GM23338 (cell line): Measurements from ENCODE around the gene PKD1. TPM values are rescaled to one million over a fixed set of nuclear protein-coding genes. Genes with fewer than 3 reads are reported as not detected.

Source experiments
- ATAC-seq: fragments of 200-7000 bp; cut with Tn5 transposase; 3 replicates; pipeline ENCODE4 v1.9.1; 2020
- DNase-seq: peaks from one replicate; pipeline ENCODE4 v3.0.0-alpha.2; 2015; ENCODE audit warnings: low spot score
- H2AFZ ChIP-seq: fragments of 200-600 bp; sonication (generic); 2 replicates; pipeline ENCODE4 v1.8.0; 2016; ENCODE audit warnings: antibody characterized with exemption, mild to moderate bottlenecking, moderate library complexity
- H3F3A ChIP-seq: fragments of 200-600 bp; sonication (generic); replicated peaks from 2 replicates; pipeline ENCODE4 v1.8.0; 2017; ENCODE audit warnings: antibody characterized with exemption, mixed run types, low read depth
- H3K27ac ChIP-seq: fragments of 200-600 bp; sonication (generic); 2 replicates; pipeline ENCODE4 v1.6.1; 2016; ENCODE audit warnings: low read depth
- H3K27me3 ChIP-seq: fragments of 200-600 bp; sonication (generic); 2 replicates; pipeline ENCODE4 v1.8.0; 2016; ENCODE audit warnings: mild to moderate bottlenecking, mixed run types, moderate library complexity; ENCODE audit not compliant: insufficient read depth
- H3K36me3 ChIP-seq: fragments of 200-600 bp; sonication (generic); 2 replicates; pipeline ENCODE4 v1.8.0; 2016; ENCODE audit warnings: mild to moderate bottlenecking; ENCODE audit not compliant: insufficient read depth
- H3K4me1 ChIP-seq: fragments of 200-600 bp; sonication (generic); 2 replicates; pipeline ENCODE4 v1.8.0; 2016; ENCODE audit warnings: mild to moderate bottlenecking, moderate library complexity; ENCODE audit not compliant: insufficient read depth
- H3K4me2 ChIP-seq: fragments of 200-600 bp; sonication (generic); 2 replicates; pipeline ENCODE4 v1.7.1; 2017; ENCODE audit warnings: mixed run types
- H3K4me3 ChIP-seq: fragments of 200-600 bp; sonication (generic); 2 replicates; pipeline ENCODE4 v1.6.1; 2016; ENCODE audit warnings: mixed run types
- H3K79me2 ChIP-seq: fragments of 200-600 bp; sonication (generic); replicated peaks from 2 replicates; pipeline ENCODE4 v1.8.0; 2017; ENCODE audit warnings: mild to moderate bottlenecking; ENCODE audit not compliant: insufficient read depth
- H3K9me2 ChIP-seq: fragments of 200-600 bp; sonication (generic); 2 replicates; pipeline ENCODE4 v1.8.0; 2017; ENCODE audit not compliant: insufficient read depth
- H4K20me1 ChIP-seq: fragments of 200-600 bp; sonication (generic); replicated peaks from 2 replicates; pipeline ENCODE4 v1.8.0; 2017; ENCODE audit warnings: mild to moderate bottlenecking; ENCODE audit not compliant: insufficient read depth
- H3K27ac Mint-ChIP-seq: 2 replicates; pipeline ENCODE4 v1.8.0; 2020; ENCODE audit warnings: inconsistent platforms, mild to moderate bottlenecking, moderate library complexity, mixed read lengths
- H3K27me3 Mint-ChIP-seq: 3 replicates; pipeline ENCODE4 v1.8.0; 2022; ENCODE audit warnings: low read depth, mild to moderate bottlenecking, moderate library complexity, mixed read lengths, inconsistent platforms; ENCODE audit not compliant: insufficient read depth, poor library complexity
- H3K36me3 Mint-ChIP-seq: 3 replicates; pipeline ENCODE4 v1.8.0; 2021; ENCODE audit warnings: low read depth, mild to moderate bottlenecking, inconsistent platforms, moderate library complexity, mixed read lengths
- H3K4me1 Mint-ChIP-seq: 3 replicates; pipeline ENCODE4 v1.8.0; 2020; ENCODE audit warnings: mild to moderate bottlenecking, inconsistent platforms, mixed read lengths
- H3K4me3 Mint-ChIP-seq: 3 replicates; pipeline ENCODE4 v1.8.0; 2021; ENCODE audit warnings: moderate library complexity, mild to moderate bottlenecking, inconsistent platforms, mixed read lengths
- H3K9me3 Mint-ChIP-seq: 3 replicates; pipeline ENCODE4 v1.8.0; 2020; ENCODE audit warnings: moderate library complexity, mild to moderate bottlenecking, inconsistent platforms, mixed read lengths
- CREB1 ChIP-seq: fragments of 250-450 bp; sonication (Bioruptor Pico); IDR thresholded peaks from 2 replicates; pipeline ENCODE4 v1.5.0; 2020; ENCODE audit warnings: low read depth, mild to moderate bottlenecking, moderate library complexity
- EZH2 ChIP-seq: fragments of 200-600 bp; sonication (generic); IDR thresholded peaks from one replicate; pipeline ENCODE4 v1.8.0; 2017; ENCODE audit warnings: antibody characterized with exemption, mild to moderate bottlenecking, low read depth; ENCODE audit not compliant: unreplicated experiment
- JUNB ChIP-seq: IDR thresholded peaks from one replicate; pipeline ENCODE4 v1.6.1; 2016; ENCODE audit warnings: antibody characterized with exemption; ENCODE audit not compliant: unreplicated experiment
- NANOG ChIP-seq: IDR thresholded peaks from 2 replicates; pipeline ENCODE4 v1.6.1; 2016; ENCODE audit warnings: antibody characterized with exemption, borderline replicate concordance
- STAT1 ChIP-seq: IDR thresholded peaks from one replicate; pipeline ENCODE4 v1.6.1; 2016; ENCODE audit warnings: antibody characterized with exemption; ENCODE audit not compliant: unreplicated experiment
- ZNF331 ChIP-seq: fragments of 250-450 bp; sonication (Bioruptor Pico); IDR thresholded peaks from 2 replicates; pipeline ENCODE4 v1.5.0; 2020; ENCODE audit warnings: low read depth, mild to moderate bottlenecking, moderate library complexity
- polyA plus RNA-seq: library from polyadenylated mRNA; unstranded; fragments of >200 nt; fragmentation: Nextera tagmentation; extraction: Ambion mirVana; gene quantifications from 2 replicates; pipeline ENCODE4 v1.2.1, GENCODE V29; 2016
- total RNA-seq: library from RNA; depleted of rRNA; stranded (reverse); fragments of >200 nt; shearing (Covaris generic); gene quantifications from 2 replicates; pipeline ENCODE4 v1.2.3, GENCODE V29; 2014
- TF ChIP-seq, protein P1 (sequence below): fragments of 250-450 bp; sonication (Bioruptor Pico); IDR thresholded peaks from 2 replicates; pipeline ENCODE4 v1.5.0; 2020; ENCODE audit warnings: mild to moderate bottlenecking, moderate library complexity

Gene PKD1
- total and polyA plus RNA-seq, 2 experiments from 2014 or later, result 21.1 to 107 TPM

DNA sequence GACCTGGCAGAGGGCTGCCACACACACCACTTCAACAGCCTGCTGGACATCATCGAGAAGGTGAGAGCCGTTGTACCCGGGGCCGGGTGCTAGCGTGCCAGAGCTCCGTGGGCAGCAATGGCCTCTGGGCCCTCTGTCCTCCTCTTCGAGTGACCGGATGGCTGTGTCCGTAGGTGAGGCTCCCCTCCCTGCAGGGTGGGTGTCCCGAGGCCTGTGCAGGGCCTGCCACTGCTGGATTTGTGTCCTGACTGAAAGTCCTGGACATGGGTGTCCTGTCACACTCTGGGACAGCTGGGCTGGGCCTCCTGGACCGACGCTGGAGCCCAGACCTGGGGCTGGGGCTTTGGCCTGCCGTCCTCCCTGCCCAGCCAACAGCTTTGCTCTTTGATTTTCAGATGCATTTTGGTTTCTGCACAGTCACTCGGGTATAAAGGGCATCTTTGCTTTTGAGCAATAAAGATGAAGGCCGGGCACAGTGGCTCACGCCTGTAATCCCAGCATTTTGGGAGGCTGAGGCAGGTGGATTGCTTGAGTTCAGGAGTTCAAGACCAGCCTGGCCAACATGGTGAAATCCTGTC lies 71.2 kb downstream of the PKD1 start (continued):
- TF ChIP-seq, protein P1, sequence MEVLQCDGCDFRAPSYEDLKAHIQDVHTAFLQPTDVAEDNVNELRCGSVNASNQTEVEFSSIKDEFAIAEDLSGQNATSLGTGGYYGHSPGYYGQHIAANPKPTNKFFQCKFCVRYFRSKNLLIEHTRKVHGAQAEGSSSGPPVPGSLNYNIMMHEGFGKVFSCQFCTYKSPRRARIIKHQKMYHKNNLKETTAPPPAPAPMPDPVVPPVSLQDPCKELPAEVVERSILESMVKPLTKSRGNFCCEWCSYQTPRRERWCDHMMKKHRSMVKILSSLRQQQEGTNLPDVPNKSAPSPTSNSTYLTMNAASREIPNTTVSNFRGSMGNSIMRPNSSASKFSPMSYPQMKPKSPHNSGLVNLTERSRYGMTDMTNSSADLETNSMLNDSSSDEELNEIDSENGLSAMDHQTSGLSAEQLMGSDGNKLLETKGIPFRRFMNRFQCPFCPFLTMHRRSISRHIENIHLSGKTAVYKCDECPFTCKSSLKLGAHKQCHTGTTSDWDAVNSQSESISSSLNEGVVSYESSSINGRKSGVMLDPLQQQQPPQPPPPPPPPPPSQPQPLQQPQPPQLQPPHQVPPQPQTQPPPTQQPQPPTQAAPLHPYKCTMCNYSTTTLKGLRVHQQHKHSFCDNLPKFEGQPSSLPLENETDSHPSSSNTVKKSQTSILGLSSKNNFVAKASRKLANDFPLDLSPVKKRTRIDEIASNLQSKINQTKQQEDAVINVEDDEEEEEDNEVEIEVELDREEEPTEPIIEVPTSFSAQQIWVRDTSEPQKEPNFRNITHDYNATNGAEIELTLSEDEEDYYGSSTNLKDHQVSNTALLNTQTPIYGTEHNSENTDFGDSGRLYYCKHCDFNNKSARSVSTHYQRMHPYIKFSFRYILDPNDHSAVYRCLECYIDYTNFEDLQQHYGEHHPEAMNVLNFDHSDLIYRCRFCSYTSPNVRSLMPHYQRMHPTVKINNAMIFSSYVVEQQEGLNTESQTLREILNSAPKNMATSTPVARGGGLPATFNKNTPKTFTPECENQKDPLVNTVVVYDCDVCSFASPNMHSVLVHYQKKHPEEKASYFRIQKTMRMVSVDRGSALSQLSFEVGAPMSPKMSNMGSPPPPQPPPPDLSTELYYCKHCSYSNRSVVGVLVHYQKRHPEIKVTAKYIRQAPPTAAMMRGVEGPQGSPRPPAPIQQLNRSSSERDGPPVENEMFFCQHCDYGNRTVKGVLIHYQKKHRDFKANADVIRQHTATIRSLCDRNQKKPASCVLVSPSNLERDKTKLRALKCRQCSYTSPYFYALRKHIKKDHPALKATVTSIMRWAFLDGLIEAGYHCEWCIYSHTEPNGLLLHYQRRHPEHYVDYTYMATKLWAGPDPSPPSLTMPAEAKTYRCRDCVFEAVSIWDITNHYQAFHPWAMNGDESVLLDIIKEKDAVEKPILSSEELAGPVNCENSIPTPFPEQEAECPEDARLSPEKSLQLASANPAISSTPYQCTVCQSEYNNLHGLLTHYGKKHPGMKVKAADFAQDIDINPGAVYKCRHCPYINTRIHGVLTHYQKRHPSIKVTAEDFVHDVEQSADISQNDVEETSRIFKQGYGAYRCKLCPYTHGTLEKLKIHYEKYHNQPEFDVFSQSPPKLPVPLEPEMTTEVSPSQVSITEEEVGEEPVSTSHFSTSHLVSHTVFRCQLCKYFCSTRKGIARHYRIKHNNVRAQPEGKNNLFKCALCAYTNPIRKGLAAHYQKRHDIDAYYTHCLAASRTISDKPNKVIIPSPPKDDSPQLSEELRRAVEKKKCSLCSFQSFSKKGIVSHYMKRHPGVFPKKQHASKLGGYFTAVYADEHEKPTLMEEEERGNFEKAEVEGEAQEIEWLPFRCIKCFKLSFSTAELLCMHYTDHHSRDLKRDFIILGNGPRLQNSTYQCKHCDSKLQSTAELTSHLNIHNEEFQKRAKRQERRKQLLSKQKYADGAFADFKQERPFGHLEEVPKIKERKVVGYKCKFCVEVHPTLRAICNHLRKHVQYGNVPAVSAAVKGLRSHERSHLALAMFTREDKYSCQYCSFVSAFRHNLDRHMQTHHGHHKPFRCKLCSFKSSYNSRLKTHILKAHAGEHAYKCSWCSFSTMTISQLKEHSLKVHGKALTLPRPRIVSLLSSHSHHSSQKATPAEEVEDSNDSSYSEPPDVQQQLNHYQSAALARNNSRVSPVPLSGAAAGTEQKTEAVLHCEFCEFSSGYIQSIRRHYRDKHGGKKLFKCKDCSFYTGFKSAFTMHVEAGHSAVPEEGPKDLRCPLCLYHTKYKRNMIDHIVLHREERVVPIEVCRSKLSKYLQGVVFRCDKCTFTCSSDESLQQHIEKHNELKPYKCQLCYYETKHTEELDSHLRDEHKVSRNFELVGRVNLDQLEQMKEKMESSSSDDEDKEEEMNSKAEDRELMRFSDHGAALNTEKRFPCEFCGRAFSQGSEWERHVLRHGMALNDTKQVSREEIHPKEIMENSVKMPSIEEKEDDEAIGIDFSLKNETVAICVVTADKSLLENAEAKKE (CRISPR knock-in tag), result no peak

DNA sequence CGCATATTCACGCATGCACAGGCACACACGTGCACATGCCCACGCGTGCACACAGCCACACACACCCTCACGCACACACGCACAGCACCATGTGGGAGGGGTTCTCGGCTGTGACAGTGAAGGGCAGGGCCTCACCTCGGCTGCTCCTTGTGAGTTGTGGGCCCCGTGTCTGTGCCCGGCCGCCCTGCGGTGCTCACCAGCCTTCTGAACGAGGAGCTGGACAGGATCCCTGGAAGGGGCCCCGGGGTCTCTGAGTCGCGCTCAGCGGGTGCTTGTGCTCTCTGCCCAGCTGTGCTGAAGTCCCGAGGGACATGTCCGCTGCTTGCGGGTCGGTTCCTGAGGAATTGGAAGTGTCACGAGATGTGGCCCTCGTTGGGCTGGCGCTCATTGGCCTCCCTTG lies 71.8 kb downstream of the PKD1 start:
- TF ChIP-seq ZNF331 (CRISPR knock-in tag) (no peak), JUNB (no peak), STAT1 (no peak), EZH2 (no peak), CREB1 (CRISPR knock-in tag) (no peak), NANOG (no peak)
- Mint-ChIP-seq H3K4me1 (no peaks in the 10 kb centered on the region), H3K9me3 (no peaks in the 10 kb centered on the region), H3K27me3 (peaks cover 7% of the 10 kb centered on the region), H3K27ac (no peak overlapping the region), H3K36me3 (peaks cover 15% of the 10 kb centered on the region), H3K4me3 (no peak overlapping the region)
- Histone ChIP-seq H3F3A (no peaks in the 10 kb centered on the region), H3K4me3 (no peak overlapping the region), H3K4me1 (no peaks in the 10 kb centered on the region), H4K20me1 (no peaks in the 10 kb centered on the region; the same call in 1 of the 2 replicates), H3K4me2 (no peak overlapping the region), H3K36me3 (0 out of 2 replicates have a peak, but pooled peaks cover 8% of the 10 kb centered on the region), H3K27me3 (no peaks in the 10 kb centered on the region), H3K27ac (no peak overlapping the region), H2AFZ (no peak overlapping the region), H3K9me2 (no peaks in the 10 kb centered on the region), H3K79me2 (no peaks in the 10 kb centered on the region)
- ATAC-seq (no peak), DNase-seq (no peak)
